SU-DHL-6 (cell line): ENCODE results near the gene ATXN7.

Source experiments
- CTCF ChIP-seq: fragments of 200-600 bp; sonication (generic); IDR thresholded peaks from one replicate; pipeline ENCODE4 v1.5.1; 2017; ENCODE audit warnings: antibody characterized with exemption, mild to moderate bottlenecking, low read length, moderate library complexity; ENCODE audit not compliant: insufficient read depth, poor library complexity, severe bottlenecking
- EZH2phosphoT487 ChIP-seq: fragments of 200-600 bp; sonication (generic), shearing (Covaris generic); conservative IDR thresholded peaks from 2 replicates; pipeline ENCODE4 v1.6.1; 2018; ENCODE audit warnings: mild to moderate bottlenecking, antibody characterized with exemption, low read length, moderate library complexity, mixed read lengths

DNA sequence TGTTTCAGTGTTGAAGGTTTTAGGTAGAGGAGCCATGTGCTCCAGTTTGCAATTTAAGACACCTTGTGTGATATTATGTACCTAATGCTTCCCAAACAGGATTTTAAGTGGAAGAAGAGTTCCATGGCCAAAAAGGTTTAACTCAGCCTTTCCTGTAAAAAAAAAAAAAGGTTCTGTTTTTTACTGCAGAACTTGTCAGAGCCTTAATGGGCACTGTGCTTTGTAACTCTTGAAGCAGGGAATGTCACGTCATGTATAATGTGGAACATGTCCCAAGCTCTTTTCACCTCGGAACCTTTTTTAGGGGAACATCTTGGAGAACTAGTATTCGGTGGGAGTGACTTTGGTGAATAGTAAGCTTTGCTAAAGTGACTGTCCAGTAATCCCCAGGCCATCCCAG is 128.0 kb downstream of the ATXN7 start:
- TF ChIP-seq CTCF (no peak), EZH2phosphoT487 (no peak)
